ENCODE results near the gene CTSA. TPM values are rescaled to one million over a fixed set of nuclear protein-coding genes. Genes with fewer than 3 reads are reported as not detected.

Gene CTSA
- total and polyA plus RNA-seq, 2 of the 4 experiments (the other 2 are of a cell fraction) = 19.0 to 312 TPM

- Histone ChIP-seq H2AFZ (replicated peaks; ENCODE audit: low read length, poor library complexity) (no peak overlapping the region), H2BK5ac (ENCODE audit: low read depth, low read length, poor library complexity, severe bottlenecking) (no peak overlapping the region), H2AK5ac (ENCODE audit: low read depth, low read length) (no peak overlapping the region), H3K36me3 (ENCODE audit: control insufficient read depth, insufficient read depth, low read length) (peaks cover 45% of the 10 kb centered on the region), H3K23ac (ENCODE audit: low read depth, low read length) (no peak overlapping the region), H2BK15ac (ENCODE audit: low read depth, low read length) (no peak overlapping the region), H3K4me3 (ENCODE audit: insufficient read depth, low read depth, low read length) (no peak overlapping the region), H3K18ac (ENCODE audit: low read depth, low read length) (no peak overlapping the region), H4K20me1 (ENCODE audit: insufficient read depth, low read length) (peaks cover 5% of the 10 kb centered on the region; the same call in 1 of the 2 replicates), H3K9ac (ENCODE audit: low read depth, low read length) (no peak overlapping the region), H3K4me1 (ENCODE audit: control insufficient read depth, insufficient read depth, low read length) (peaks cover 3% of the 10 kb centered on the region), H3K14ac (replicated peaks; ENCODE audit: low read depth, low read length) (no peak overlapping the region), H4K5ac (ENCODE audit: low read depth, low read length) (no peak overlapping the region), H3K9me1 (ENCODE audit: insufficient read depth, low read length) (peaks cover 14% of the 10 kb centered on the region), H3K56ac (ENCODE audit: extremely low read depth, insufficient read depth, low read length) (no peak overlapping the region), H3K79me1 (ENCODE audit: low read depth in 1 of 2, low read length in 2 of 2) (peaks cover 0 to 4% of the 10 kb centered on the region in 2 experiments; a peak in 1 of 4 replicates), H3K4me2 (ENCODE audit: low read depth, low read length) (no peak overlapping the region), H2BK20ac (ENCODE audit: low read depth, low read length) (no peak overlapping the region), H2BK120ac (ENCODE audit: low read depth, low read length) (no peak overlapping the region), H4K8ac (ENCODE audit: low read depth in 2 of 2, low read length in 2 of 2) (no peak overlapping the region), H3K4ac (ENCODE audit: low read depth, low read length) (no peak overlapping the region), H3K9me3 (ENCODE audit: control insufficient read depth, insufficient read depth, low read length) (no peaks in the 10 kb centered on the region), H2AK9ac (replicated peaks; ENCODE audit: low read depth, low read length, poor library complexity) (no peak overlapping the region), H4K91ac (ENCODE audit: insufficient read depth, low read depth, low read length) (no peak overlapping the region), H3K27me3 (ENCODE audit: control insufficient read depth, insufficient read depth, low read length) (no peaks in the 10 kb centered on the region), H3K27ac (ENCODE audit: insufficient read depth, low read length) (no peak overlapping the region)
- intact Hi-C loops (cut with micrococcal nuclease) (no loop called here), dilution Hi-C loops (cut with HindIII; ENCODE audit: low sequenced_read_pairs, unreplicated experiment) (no loop called here), in situ Hi-C loops (cut with MboI; ENCODE audit: low sequenced_read_pairs) (loop anchor here (25.0 kb wide), 1 partner anchor 565 kb away; the partner anchor contains the start of gene SDC4)
- CTCF ChIA-PET = no interaction called here
- no peak for ATAC-seq (ENCODE audit: low read depth)
- TF ChIP-seq SMC3 (IDR thresholded peaks at IDR 0.05; ENCODE audit: low read depth, low read length) = no peak
- TF ChIP-seq CEBPB (IDR thresholded peaks at IDR 0.05; ENCODE audit: low read depth, low read length) = no peak
- TF ChIP-seq RFX5 (IDR thresholded peaks at IDR 0.05; ENCODE audit: low read depth, low read length) = no peak
- TF ChIP-seq BHLHE40 (IDR thresholded peaks at IDR 0.05; ENCODE audit: low read depth, low read length) = no peak
- no peak for TF ChIP-seq MXI1 (IDR thresholded peaks at IDR 0.05; ENCODE audit: borderline replicate concordance, low read depth, low read length)
- no peak for TF ChIP-seq MAZ (IDR thresholded peaks at IDR 0.05; ENCODE audit: borderline replicate concordance, low read depth, low read length)
- TF ChIP-seq CTCF (conservative IDR thresholded peaks at IDR 0.05; ENCODE audit: low read depth, low read length) = no peak
- TF ChIP-seq RAD21 (IDR thresholded peaks at IDR 0.05; ENCODE audit: low read length) = no peak
- no peak for TF ChIP-seq USF2 (IDR thresholded peaks at IDR 0.05; ENCODE audit: low read depth, low read length)
- no peak for TF ChIP-seq FOS (IDR thresholded peaks at IDR 0.05; ENCODE audit: low read depth, low read length)
- TF ChIP-seq MAFK (IDR thresholded peaks at IDR 0.05; ENCODE audit: low read depth, low read length) = no peak
- no peak for TF ChIP-seq ELK1 (IDR thresholded peaks at IDR 0.05; ENCODE audit: borderline replicate concordance, low read depth, low read length)
- TF ChIP-seq RCOR1 (IDR thresholded peaks at IDR 0.05; ENCODE audit: insufficient replicate concordance, low read length) = no peak
- TF ChIP-seq NFE2L2 (IDR thresholded peaks at IDR 0.05; ENCODE audit: low read depth, low read length) = no peak
- no peak for TF ChIP-seq POLR2A (IDR thresholded peaks at IDR 0.05; ENCODE audit: low read depth, low read length)
- no peak for TF ChIP-seq CHD1 (IDR thresholded peaks at IDR 0.05; ENCODE audit: low read depth, low read length)
- BruUV-seq (replicated peaks) = no TSS peak
- 100% methylated on average over 1 of the region's 14 CpGs; no CpG with 5 or more reads in 1 of the 2 experiments for WGBS, 2 experiments (ENCODE audit: extremely low coverage in 2 of 2, insufficient read length in 1 of 2)
- DNase-seq = no peak
- POLR2A ChIA-PET (ENCODE audit: unreplicated experiment) = no interaction called here
These were observed 11.1 kb downstream of the CTSA start for GRCh38 chr20:45902199-45902701.
